IgD-negative memory B cell (primary cell): ENCODE data around the gene OR7C2. TPM values are rescaled to one million over a fixed set of nuclear protein-coding genes. Genes with fewer than 3 reads are reported as not detected.
"Not testable (repeated sequence)": the region's sequence is repeated elsewhere in the genome, so short reads cannot be mapped to it uniquely, and the experiment has no call there.

Experiments used
- H3K27ac Mint-ChIP-seq, 3 donors: one replicate each; pipeline ENCODE4 v1.8.0; 2020 to 2022; ENCODE audit warnings: mild to moderate bottlenecking in 3 of 3, mixed read lengths in 3 of 3, moderate library complexity in 1 of 3
- H3K27me3 Mint-ChIP-seq: one replicate; pipeline ENCODE4 v1.8.0; 2021; ENCODE audit warnings: mixed read lengths
- H3K36me3 Mint-ChIP-seq: one replicate; pipeline ENCODE4 v1.8.0; 2020; ENCODE audit warnings: mild to moderate bottlenecking, mixed read lengths
- H3K4me1 Mint-ChIP-seq, 3 donors: one replicate each; pipeline ENCODE4 v1.8.0; 2020 to 2022; ENCODE audit warnings: mixed read lengths in 3 of 3, mild to moderate bottlenecking in 1 of 3
- H3K4me3 Mint-ChIP-seq, 4 donors: one replicate each; pipeline ENCODE4 v1.8.0; 2020 to 2022; ENCODE audit warnings: mild to moderate bottlenecking in 4 of 4, mixed read lengths in 4 of 4, moderate library complexity in 3 of 4
- H3K9me3 Mint-ChIP-seq, 3 donors: one replicate each; pipeline ENCODE4 v1.8.0; 2020 to 2021; ENCODE audit warnings: mixed read lengths in 3 of 3, mild to moderate bottlenecking in 1 of 3
- polyA plus RNA-seq: library from polyadenylated mRNA; unstranded; fragments of 300-500 nt; fragmentation: Illumina TruSeq; gene quantifications from one replicate; pipeline ENCODE4 v1.2.3, GENCODE V29; 2021

OR7C2 gene
- polyA plus RNA-seq, result not detected

DNA sequence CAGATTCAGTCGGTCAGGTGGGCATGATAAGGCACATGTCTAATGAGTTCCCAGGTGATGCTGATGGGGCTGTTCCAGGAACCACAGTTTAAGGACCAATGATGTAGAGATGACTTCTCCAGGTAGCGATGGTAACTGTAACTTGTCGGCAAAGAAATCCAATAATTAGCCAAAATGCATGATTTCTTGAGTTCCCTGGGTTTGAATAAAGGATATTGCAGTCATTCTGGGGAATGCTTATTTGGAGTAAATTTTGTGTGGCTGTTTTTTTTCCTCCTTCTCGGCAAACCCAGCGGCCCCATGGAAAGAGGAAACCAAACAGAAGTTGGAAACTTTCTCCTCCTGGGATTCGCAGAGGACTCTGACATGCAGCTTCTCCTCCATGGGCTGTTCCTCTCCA is at the start of gene OR7C2:
TSS of gene OR7C2 (plus strand) at position 301 of the 400 bp plus-strand sequence. CDS start at position 301, 0 bp downstream.
- H3K27me3 Mint-ChIP-seq, result peaks cover 4% of the 10 kb centered on the region
- no peak within 1 kb of the TSS for H3K27ac Mint-ChIP-seq
- peaks cover 2 to 8% (median 5%) of the 10 kb centered on the region in 3 donors for H3K4me1 Mint-ChIP-seq
- H3K4me3 Mint-ChIP-seq, result peak within 1 kb of the TSS in 1 of 4 donors; percentile 7
- H3K9me3 Mint-ChIP-seq, result peaks cover 0 to 2% (median 0%) of the 10 kb centered on the region in 3 donors
- H3K36me3 Mint-ChIP-seq, result no peaks in the 10 kb centered on the region

DNA sequence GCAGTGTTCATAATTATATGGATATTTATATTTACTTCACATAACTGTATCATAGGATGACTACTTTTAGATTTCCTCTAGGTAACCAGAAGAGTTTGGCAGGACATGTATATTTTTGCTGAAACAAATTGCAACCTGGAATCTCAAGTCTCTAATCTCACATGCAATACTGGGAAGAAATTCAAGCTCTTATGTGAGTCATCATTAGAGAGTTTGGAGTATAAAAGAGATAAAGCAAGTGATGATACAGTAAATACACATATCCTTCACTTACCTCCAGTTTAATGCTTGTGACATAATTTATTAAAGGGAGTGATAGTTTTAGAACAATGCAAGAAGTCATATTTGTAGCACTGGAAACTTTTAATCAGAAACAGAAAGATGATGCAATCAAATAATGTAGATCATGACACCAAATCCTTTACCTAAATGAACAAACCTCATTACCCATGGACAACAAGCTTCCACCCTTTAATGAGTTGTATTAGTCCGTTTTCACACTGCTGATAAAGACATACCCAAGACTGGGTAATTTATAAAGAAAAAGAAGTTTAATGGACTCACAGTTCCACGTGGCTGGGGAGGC is 39.5 kb upstream of the OR7C2 start:
- peaks cover 20% of the 10 kb centered on the region for H3K27me3 Mint-ChIP-seq
- H3K27ac Mint-ChIP-seq, result no peak overlapping the region
- no peaks in the 10 kb centered on the region for H3K9me3 Mint-ChIP-seq
- H3K4me3 Mint-ChIP-seq, result no peak overlapping the region
- H3K4me1 Mint-ChIP-seq, result peaks cover 0 to 3% (median 3%) of the 10 kb centered on the region in 3 donors
- no peaks in the 10 kb centered on the region for H3K36me3 Mint-ChIP-seq

DNA sequence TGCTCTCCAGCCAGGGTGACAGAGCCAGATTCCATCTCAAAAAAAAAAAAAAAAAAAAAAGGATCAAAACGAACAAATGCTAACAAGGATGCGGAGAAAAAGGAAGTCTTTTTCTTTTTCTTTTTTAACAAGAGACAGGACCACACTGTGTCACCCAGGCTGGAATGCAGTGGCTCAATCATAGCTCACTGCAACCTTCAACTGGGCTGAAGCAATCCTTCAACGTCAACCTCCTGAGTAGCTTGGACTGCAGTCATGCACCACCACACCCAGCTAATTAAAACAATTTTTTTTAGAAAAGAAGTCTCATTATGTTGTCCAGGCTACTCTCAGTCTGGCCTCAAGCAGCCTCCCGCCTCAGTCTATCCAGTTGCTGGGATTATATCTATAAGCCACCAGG is 34.6 kb upstream of the OR7C2 start:
- H3K36me3 Mint-ChIP-seq, result peaks cover 3% of the 10 kb centered on the region
- peaks cover 0 to 3% (median 0%) of the 10 kb centered on the region in 3 donors for H3K4me1 Mint-ChIP-seq
- H3K27ac Mint-ChIP-seq, result no peak overlapping the region

DNA sequence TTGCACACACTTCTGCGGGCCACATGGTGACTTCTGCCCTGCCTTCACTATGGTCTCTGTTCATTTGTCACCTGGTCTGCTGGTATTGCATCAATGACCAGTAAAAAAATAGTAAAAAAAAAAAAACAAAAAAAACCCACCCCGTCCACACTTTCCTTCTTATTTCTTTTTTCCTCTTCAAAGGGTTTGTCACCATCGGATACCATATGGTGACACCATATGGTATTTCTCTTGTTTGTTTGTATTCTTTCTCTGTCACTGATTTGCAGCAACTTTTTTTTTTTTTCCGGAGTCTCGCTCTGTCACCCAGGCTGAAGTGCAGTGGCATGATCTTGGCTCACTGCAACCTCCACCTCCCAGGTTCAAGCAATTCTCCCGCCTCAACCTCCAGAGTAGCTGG is 26.2 kb upstream of the OR7C2 start:
- Mint-ChIP-seq H3K27ac (no peak overlapping the region), H3K9me3 (peaks cover 6 to 21% (median 7%) of the 10 kb centered on the region in 3 donors), H3K27me3 (peaks cover 9% of the 10 kb centered on the region), H3K36me3 (peaks cover 3% of the 10 kb centered on the region), H3K4me1 (no peaks in the 10 kb centered on the region), H3K4me3 (no peak overlapping the region)

More for the DNA sequence above, 34.6 kb upstream of the OR7C2 start:
- Mint-ChIP-seq H3K9me3 (peaks cover 0 to under 1% (median 0%) of the 10 kb centered on the region in 3 donors), H3K4me3 (no peak overlapping the region), H3K27me3 (peaks cover 19% of the 10 kb centered on the region)

DNA sequence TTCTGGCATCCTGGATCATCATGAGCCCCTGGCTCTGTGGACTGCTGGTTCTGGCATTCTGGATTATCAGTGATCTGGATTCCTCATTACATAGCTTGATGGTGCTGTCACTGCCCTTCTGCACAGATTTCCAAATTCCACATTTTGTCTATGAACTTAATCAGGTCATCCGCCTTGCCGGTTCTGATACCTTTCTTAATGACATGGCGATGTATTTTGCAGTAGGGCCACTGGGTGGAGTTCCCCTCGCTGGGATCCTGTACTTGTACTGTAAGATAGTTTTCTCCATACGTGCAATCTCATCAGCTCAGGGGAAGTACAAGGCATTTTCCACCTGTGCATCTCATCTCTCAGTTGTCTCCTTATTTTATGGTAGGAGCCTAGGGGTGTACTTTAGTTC is 24.4 kb upstream of the OR7C2 start:
- Mint-ChIP-seq H3K36me3 (peaks cover 3% of the 10 kb centered on the region), H3K27me3 (peaks cover 9% of the 10 kb centered on the region), H3K9me3 (peaks cover 4 to 20% (median 7%) of the 10 kb centered on the region in 3 donors), H3K4me3 (no peak overlapping the region), H3K27ac (no peak overlapping the region), H3K4me1 (no peaks in the 10 kb centered on the region)

DNA sequence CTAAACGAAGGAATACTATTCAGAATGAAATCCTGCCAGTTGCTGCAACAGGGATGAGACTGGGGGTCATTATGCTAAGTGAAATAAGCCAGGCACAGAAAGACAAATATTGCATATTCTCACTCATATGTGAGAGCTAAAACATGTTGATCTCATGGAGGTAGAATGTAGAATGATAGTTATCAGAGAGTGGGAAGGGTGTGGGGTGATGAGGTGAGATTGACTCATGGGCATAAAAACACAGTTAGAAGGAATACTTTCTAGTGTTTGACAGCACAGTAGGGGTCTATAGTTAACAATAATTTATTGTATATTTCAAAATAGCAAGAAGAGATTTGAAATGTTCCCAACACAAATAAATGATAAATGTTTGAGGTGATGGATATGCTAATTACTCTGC is 7.8 kb upstream of the OR7C2 start:
- Mint-ChIP-seq H3K9me3 (peaks cover 0 to 5% (median 4%) of the 10 kb centered on the region in 3 donors), H3K4me1 (no peaks in the 10 kb centered on the region), H3K36me3 (no peaks in the 10 kb centered on the region), H3K4me3 (no peak overlapping the region), H3K27me3 (peaks cover 12% of the 10 kb centered on the region), H3K27ac (no peak overlapping the region)

DNA sequence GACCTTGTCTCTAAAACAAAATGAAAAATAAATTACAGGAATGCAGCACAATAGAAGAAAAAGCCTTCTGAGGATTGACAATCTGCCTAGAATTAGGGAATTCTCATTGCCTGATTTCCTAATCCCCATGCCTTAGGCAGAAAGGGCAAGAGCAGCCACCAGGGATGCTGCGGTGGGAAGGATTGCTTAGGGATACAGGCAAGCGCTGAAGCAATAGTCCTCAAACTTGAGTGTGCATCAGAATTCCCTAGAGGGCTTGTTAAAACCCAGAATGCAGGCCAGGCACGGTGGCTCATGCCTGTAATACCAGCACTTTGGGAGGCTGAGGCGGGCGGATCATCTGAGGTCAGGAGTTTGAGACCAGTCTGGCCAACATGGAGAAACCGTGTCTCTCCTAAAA is 1.0 kb upstream of the OR7C2 start:
- H3K27ac Mint-ChIP-seq, result no peak overlapping the region
- peaks cover 2 to 8% (median 5%) of the 10 kb centered on the region in 3 donors for H3K4me1 Mint-ChIP-seq
- peaks cover 0 to 2% (median 0%) of the 10 kb centered on the region in 3 donors for H3K9me3 Mint-ChIP-seq
- H3K36me3 Mint-ChIP-seq, result no peaks in the 10 kb centered on the region
- H3K27me3 Mint-ChIP-seq, result peaks cover 4% of the 10 kb centered on the region
- H3K4me3 Mint-ChIP-seq, result no peak overlapping the region

DNA sequence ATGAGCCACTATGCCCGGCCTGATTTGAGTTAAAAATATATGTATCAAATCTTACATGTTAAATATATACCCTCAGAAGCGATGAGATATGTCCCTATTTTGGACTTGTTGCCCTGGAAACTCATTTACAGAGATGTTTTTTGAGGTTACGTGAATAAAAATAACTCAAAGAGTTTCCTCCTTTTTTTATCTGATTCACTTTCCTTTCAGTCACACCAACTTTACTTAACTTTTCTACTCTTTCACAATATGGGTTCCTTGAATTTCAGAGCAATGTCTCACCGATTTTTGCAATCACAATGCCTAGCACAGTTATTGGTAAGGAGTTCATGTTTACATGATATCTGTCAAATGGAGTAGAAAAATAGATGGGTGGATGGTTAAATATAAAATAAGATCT is 2.3 kb downstream of the OR7C2 start:
- Mint-ChIP-seq H3K36me3 (peaks cover 2% of the 10 kb centered on the region), H3K9me3 (peaks cover 0 to 2% (median 0%) of the 10 kb centered on the region in 3 donors), H3K4me1 (peaks cover 2 to 10% (median 8%) of the 10 kb centered on the region in 3 donors), H3K27ac (peak overlapping the region in 1 of 3 donors; percentile 15), H3K4me3 (peak overlapping the region in 1 of 4 donors; percentile 25), H3K27me3 (peaks cover 4% of the 10 kb centered on the region)

DNA sequence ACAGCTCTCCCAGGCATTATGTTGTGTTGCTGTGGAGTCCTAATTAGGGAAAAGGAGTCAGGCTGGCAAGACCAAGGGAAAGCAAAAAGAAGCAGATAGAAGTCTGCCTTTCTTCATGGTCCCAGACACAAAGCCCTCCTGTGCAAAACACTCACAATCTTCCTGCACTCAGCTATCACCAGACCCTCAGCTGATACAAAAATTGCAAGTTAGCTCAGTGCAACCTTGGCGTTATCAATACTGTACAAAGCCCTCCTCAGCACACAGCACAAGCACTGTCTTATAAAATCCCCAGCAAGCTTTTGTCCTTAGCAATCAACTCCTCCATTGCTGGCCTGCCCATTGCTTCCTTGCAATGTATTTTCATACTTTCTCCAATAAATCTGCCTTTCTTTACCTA is 3.2 kb downstream of the OR7C2 start:
- peaks cover 2% of the 10 kb centered on the region for H3K36me3 Mint-ChIP-seq

DNA sequence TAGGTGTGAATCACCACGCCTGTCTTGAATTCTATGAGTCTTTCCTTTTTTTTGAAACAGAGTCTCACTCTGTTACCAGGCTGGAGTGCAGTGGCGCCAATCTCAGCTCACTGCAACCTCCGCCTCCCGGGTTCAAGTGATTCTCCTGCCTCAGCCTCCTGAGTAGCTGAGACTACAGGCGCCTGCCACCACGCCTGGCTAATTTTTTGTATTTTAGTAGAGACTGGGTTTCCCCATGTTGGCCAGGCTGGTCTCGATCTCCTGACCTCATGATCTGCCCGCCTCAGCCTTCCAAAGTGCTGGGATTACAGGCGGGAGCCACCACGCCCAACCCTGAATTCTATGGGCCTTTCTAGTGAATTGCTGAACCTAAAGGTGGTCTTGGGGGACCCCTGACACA is 8.1 kb downstream of the OR7C2 start:
- H3K27me3 Mint-ChIP-seq, H3K9me3 Mint-ChIP-seq, H3K27ac Mint-ChIP-seq, H3K36me3 Mint-ChIP-seq, H3K4me3 Mint-ChIP-seq, H3K4me1 Mint-ChIP-seq: not testable (repeated sequence)

More for the DNA sequence above, 3.2 kb downstream of the OR7C2 start:
- no peak overlapping the region for H3K27ac Mint-ChIP-seq
- H3K27me3 Mint-ChIP-seq, result peaks cover 4% of the 10 kb centered on the region
- H3K4me3 Mint-ChIP-seq, result no peak overlapping the region
- H3K4me1 Mint-ChIP-seq, result peaks cover 2 to 10% (median 8%) of the 10 kb centered on the region in 3 donors
- H3K9me3 Mint-ChIP-seq, result peaks cover 0 to 2% (median 0%) of the 10 kb centered on the region in 3 donors

DNA sequence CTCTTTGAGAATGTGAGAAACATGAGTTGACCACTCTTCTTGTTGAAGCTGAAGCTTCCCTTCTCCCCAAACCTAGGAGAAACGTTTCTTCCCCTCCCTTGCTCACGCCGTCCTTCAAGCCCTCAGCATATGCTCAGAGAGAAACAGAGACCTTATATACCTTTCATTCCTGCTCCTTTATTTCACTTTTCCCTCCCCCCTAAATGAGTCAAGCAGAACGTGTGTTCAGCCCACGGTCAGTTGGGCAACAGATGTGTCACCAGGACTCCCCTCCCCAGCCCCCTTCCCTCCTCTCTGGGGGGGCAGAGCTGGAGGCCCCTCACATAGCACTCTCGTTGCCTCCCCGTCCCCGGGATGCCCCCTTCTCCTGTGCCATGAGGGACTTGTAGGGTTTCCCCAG is 8.6 kb downstream of the OR7C2 start:
- no peak overlapping the region for H3K27ac Mint-ChIP-seq
- H3K36me3 Mint-ChIP-seq, result peaks cover 2% of the 10 kb centered on the region
- H3K27me3 Mint-ChIP-seq, result peaks cover 4% of the 10 kb centered on the region
- peaks cover 0 to 2% (median 0%) of the 10 kb centered on the region in 3 donors for H3K9me3 Mint-ChIP-seq
- H3K4me1 Mint-ChIP-seq, result peaks cover 0 to 5% (median 0%) of the 10 kb centered on the region in 3 donors
- no peak overlapping the region for H3K4me3 Mint-ChIP-seq

DNA sequence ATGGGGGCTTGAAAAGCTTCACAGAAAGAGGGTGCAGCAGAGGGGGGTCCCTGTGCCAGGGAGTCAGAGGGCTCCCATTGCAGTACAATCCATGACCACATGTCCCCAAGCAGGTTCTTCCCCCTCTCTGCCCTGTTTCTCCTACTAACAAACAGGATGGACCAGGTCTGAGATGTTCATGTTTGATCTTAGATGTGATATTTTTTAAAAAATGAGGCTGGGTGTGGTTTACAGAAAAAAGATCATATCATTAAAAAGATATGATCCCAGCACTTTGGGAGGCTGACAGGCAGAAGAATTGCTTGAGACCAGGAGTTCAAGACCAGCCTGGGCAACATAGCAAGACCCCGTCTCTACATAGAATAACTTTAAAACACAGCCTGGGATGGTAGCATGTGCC is 9.1 kb downstream of the OR7C2 start:
- H3K4me3 Mint-ChIP-seq, result no peak overlapping the region
- H3K36me3 Mint-ChIP-seq, result peaks cover 2% of the 10 kb centered on the region
- peaks cover 0 to 2% (median 0%) of the 10 kb centered on the region in 3 donors for H3K9me3 Mint-ChIP-seq
- peaks cover 4% of the 10 kb centered on the region for H3K27me3 Mint-ChIP-seq
- no peak overlapping the region for H3K27ac Mint-ChIP-seq
- H3K4me1 Mint-ChIP-seq, result peaks cover 0 to 5% (median 0%) of the 10 kb centered on the region in 3 donors

DNA sequence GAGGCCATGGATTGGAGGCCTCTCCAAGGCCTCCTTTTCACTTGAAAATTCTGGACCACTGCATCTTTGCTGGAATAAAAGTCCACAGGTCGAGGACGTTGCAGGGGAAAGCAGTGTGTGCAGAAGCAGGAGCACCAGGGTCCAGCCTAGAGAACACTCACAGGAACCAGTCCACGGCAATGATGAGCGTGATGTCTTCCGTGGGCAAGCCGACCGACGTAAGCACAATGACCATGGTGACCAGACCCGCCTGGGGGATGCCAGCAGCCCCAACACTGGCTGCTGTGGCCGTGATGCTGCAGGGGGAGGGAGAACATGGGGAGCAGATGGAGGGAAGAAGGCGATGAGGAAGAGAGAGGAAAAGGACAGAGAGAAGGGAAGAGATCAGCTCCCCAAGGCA is 11.5 kb downstream of the OR7C2 start:
- Mint-ChIP-seq H3K4me3 (no peak overlapping the region), H3K9me3 (peaks cover 3 to 14% (median 5%) of the 10 kb centered on the region in 3 donors), H3K4me1 (no peaks in the 10 kb centered on the region), H3K27ac (no peak overlapping the region), H3K27me3 (peaks cover 4% of the 10 kb centered on the region), H3K36me3 (peaks cover 2% of the 10 kb centered on the region)

DNA sequence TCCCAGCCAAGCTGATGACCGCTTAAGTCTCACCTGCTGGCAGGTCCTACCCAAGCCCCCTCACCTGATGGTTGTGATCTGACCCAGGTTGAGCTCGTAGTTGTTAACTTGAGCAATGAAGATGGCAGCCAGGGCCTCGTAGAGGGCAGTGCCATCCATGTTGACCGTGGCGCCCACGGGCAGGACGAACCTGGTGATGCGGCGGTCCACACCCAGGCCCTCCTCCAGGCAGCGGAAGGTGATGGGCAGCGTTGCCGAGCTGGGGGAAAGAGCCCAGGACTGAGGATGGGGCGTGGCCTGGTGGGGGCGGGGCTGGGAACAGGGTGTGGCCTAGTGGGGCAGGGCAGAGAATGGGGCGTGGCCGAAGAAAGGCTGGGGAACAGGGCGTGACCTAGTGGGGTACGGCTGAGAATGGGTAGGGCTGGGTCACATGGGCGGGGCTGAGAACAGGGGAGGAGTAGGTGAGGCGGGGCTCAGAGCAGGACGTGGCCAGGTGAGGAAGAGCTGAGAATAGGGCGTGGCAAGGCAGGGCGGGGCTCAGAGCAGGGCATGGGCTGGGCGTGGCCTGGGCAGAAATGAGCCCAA is 12.9 kb downstream of the OR7C2 start:
- Mint-ChIP-seq H3K27ac (no peak overlapping the region), H3K4me1 (no peaks in the 10 kb centered on the region), H3K4me3 (peak overlapping the region in 1 of 4 donors; percentile 71), H3K36me3 (peaks cover 2% of the 10 kb centered on the region), H3K27me3 (peaks cover 4% of the 10 kb centered on the region), H3K9me3 (peaks cover 3 to 14% (median 5%) of the 10 kb centered on the region in 3 donors)

DNA sequence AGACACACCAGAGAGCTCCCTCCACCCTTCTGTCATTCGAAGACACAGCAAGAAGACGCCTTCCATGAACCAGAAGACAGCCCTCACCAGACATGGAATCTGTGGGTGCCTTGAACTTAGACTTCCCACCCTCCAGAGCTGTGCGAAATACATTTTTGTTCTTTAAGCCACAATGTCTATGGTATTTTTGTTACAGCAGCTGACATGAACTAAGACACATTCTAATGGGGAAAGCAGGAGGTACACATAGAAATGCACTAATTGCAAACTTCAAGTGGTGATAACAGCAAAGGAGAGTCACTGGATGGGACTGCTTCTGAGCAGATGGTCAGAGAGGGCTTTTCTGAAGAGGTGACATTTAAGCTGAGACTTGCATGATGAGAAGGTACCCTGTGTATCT is 16.2 kb downstream of the OR7C2 start:
- Mint-ChIP-seq H3K4me1 (no peaks in the 10 kb centered on the region), H3K9me3 (peaks cover 7 to 18% (median 13%) of the 10 kb centered on the region in 3 donors), H3K36me3 (peaks cover 2% of the 10 kb centered on the region), H3K27ac (no peak overlapping the region), H3K27me3 (peaks cover 3% of the 10 kb centered on the region), H3K4me3 (no peak overlapping the region)

DNA sequence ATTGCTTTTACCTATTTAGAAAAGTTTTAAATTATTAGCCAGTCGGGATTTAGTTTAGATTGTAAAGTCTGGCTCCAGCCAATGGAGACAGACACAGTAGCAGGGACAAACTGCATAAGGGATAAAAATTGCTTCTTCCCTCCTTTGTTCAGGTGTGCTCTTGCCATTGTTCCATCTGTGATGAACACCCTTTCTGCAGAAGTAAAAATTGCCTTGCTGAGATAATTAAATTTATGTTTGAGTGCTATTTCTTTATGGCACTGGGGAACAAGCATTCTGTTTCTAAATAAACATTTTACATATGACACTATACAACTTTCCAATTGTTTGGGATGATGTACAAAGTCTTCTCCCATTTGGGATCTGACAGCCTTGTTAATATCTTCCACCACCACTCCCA is 18.0 kb downstream of the OR7C2 start:
- Mint-ChIP-seq H3K4me1 (no peaks in the 10 kb centered on the region), H3K27ac (no peak overlapping the region), H3K4me3 (no peak overlapping the region), H3K36me3 (peaks cover 2% of the 10 kb centered on the region), H3K9me3 (peaks cover 9 to 20% (median 18%) of the 10 kb centered on the region in 3 donors), H3K27me3 (peaks cover 4% of the 10 kb centered on the region)
